HEK293 (cell line): ENCODE data around the gene DNAJC11.

Experiments used
- CTCF ChIA-PET: fragments of 350-600 bp; formaldehyde crosslinking; extraction: SDS; loops from one replicate; lab custom pipeline; 2021; ENCODE audit warnings: antibody characterized with exemption; lab: Yijun Ruan, JAX
- POLR2A ChIA-PET: fragments of 300-600 bp; formaldehyde crosslinking; extraction: SDS; loops from one replicate; lab custom pipeline; 2020; ENCODE audit warnings: antibody characterized with exemption, inconsistent platforms; lab: Yijun Ruan, JAX
- H3K27ac ChIP-seq: fragments of 200-500 bp; sonication (Bioruptor generic); 2 replicates; pipeline ENCODE4 v1.5.1; 2014; ENCODE audit warnings: low read depth, low read length, control low read depth, inconsistent platforms; ENCODE audit errors: extremely low read depth
- H3K36me3 ChIP-seq, 2 experiments: fragments of 200-500 bp in 1 of 2; sonication (Bioruptor generic) in 1 of 2; 1 replicate in 1 of 2; 2 replicates in 1 of 2; pipeline ENCODE4 v1.5.1; 2014 to 2017; ENCODE audit warnings: inconsistent platforms in 2 of 2, low read length in 2 of 2; ENCODE audit not compliant: control insufficient read depth in 2 of 2, insufficient read depth in 1 of 2
- H3K4me1 ChIP-seq: fragments of 200-500 bp; sonication (Bioruptor generic); 2 replicates; pipeline ENCODE4 v1.5.1; 2014; ENCODE audit warnings: mild to moderate bottlenecking, low read length, inconsistent platforms; ENCODE audit not compliant: control insufficient read depth, insufficient read depth
- H3K4me3 ChIP-seq: 2 replicates; pipeline ENCODE4 v1.5.1; 2011; ENCODE audit warnings: low read depth, mild to moderate bottlenecking, control low read depth, low read length, moderate library complexity
- H3K9me3 ChIP-seq: fragments of 200-500 bp; sonication (Bioruptor generic); 2 replicates; pipeline ENCODE4 v1.5.1; 2014; ENCODE audit warnings: low read depth, low read length, inconsistent platforms; ENCODE audit not compliant: control insufficient read depth, insufficient read depth
- GLIS1 ChIP-seq: fragments of 450-650 bp; formaldehyde crosslinking; IDR thresholded peaks from 2 replicates; pipeline ENCODE4 v1.5.1; 2016; ENCODE audit warnings: missing biosample characterization, missing genetic modification characterization
- HOXA7 ChIP-seq: sonication (generic); formaldehyde crosslinking; IDR thresholded peaks from 2 replicates; pipeline ENCODE4 v1.8.1; 2022; ENCODE audit warnings: missing genetic modification reagents, borderline replicate concordance
- HOXC10 ChIP-seq: sonication (generic); formaldehyde crosslinking; IDR thresholded peaks from 2 replicates; pipeline ENCODE4 v1.8.1; 2023; ENCODE audit warnings: mild to moderate bottlenecking, missing genetic modification reagents
- KLF9 ChIP-seq: fragments of 450-650 bp; formaldehyde crosslinking; IDR thresholded peaks from 2 replicates; pipeline ENCODE4 v1.5.1; 2016; ENCODE audit warnings: missing biosample characterization, missing genetic modification characterization, low read depth
- MYNN ChIP-seq: fragments of 450-650 bp; formaldehyde crosslinking; IDR thresholded peaks from 2 replicates; pipeline ENCODE4 v1.5.1; 2016; ENCODE audit warnings: missing biosample characterization, missing genetic modification characterization, borderline replicate concordance
- SALL2 ChIP-seq: fragments of 450-650 bp; formaldehyde crosslinking; IDR thresholded peaks from 2 replicates; pipeline ENCODE4 v1.5.0; 2017; ENCODE audit warnings: missing biosample characterization, mild to moderate bottlenecking, missing genetic modification characterization, borderline replicate concordance
- SCRT2 ChIP-seq: fragments of 450-650 bp; formaldehyde crosslinking; IDR thresholded peaks from 2 replicates; pipeline ENCODE4 v1.5.1; 2016; ENCODE audit warnings: missing biosample characterization, missing genetic modification characterization
- SP2 ChIP-seq: fragments of 450-650 bp; formaldehyde crosslinking; IDR thresholded peaks from 2 replicates; pipeline ENCODE4 v1.5.1; 2016; ENCODE audit warnings: missing biosample characterization, missing genetic modification characterization
- ZBTB20 ChIP-seq: fragments of 450-650 bp; formaldehyde crosslinking; IDR thresholded peaks from 2 replicates; pipeline ENCODE4 v1.5.1; 2016; ENCODE audit warnings: missing biosample characterization, missing genetic modification characterization
- ZFP3 ChIP-seq: fragments of 450-650 bp; formaldehyde crosslinking; IDR thresholded peaks from 2 replicates; pipeline ENCODE4 v1.5.1; 2016; ENCODE audit warnings: low read depth, missing biosample characterization, missing genetic modification characterization
- ZIC2 ChIP-seq: fragments of 450-650 bp; formaldehyde crosslinking; IDR thresholded peaks from 2 replicates; pipeline ENCODE4 v1.5.1; 2016; ENCODE audit warnings: missing biosample characterization, missing genetic modification characterization
- ZNF114 ChIP-seq: fragments of 450-650 bp; formaldehyde crosslinking; IDR thresholded peaks from 2 replicates; pipeline ENCODE4 v1.5.0; 2017; ENCODE audit warnings: missing biosample characterization, missing genetic modification characterization
- ZNF169 ChIP-seq: fragments of 450-650 bp; formaldehyde crosslinking; IDR thresholded peaks from 2 replicates; pipeline ENCODE4 v1.5.1; 2016; ENCODE audit warnings: missing biosample characterization, missing genetic modification characterization
- ZNF239 ChIP-seq: fragments of 450-650 bp; formaldehyde crosslinking; IDR thresholded peaks from 2 replicates; pipeline ENCODE4 v1.5.1; 2016; ENCODE audit warnings: missing biosample characterization, missing genetic modification characterization
- ZNF292 ChIP-seq: fragments of 450-650 bp; formaldehyde crosslinking; IDR thresholded peaks from 2 replicates; pipeline ENCODE4 v1.5.1; 2016; ENCODE audit warnings: low read depth, missing biosample characterization, missing genetic modification characterization, borderline replicate concordance
- ZNF341 ChIP-seq: fragments of 450-650 bp; formaldehyde crosslinking; IDR thresholded peaks from 2 replicates; pipeline ENCODE4; 2016; ENCODE audit warnings: low read depth, missing biosample characterization, missing genetic modification characterization
- ZNF473 ChIP-seq: fragments of 450-650 bp; formaldehyde crosslinking; IDR thresholded peaks from 2 replicates; pipeline ENCODE4 v1.5.1; 2017; ENCODE audit warnings: missing biosample characterization, missing genetic modification characterization
- ZNF521 ChIP-seq: fragments of 450-650 bp; formaldehyde crosslinking; IDR thresholded peaks from 2 replicates; pipeline ENCODE4 v1.5.1; 2017; ENCODE audit warnings: missing biosample characterization, mild to moderate bottlenecking, missing genetic modification characterization
- ZNF544 ChIP-seq: fragments of 450-650 bp; formaldehyde crosslinking; IDR thresholded peaks from 2 replicates; pipeline ENCODE4 v1.5.0; 2017; ENCODE audit warnings: missing biosample characterization, missing genetic modification characterization
- ZNF571 ChIP-seq: fragments of 450-650 bp; formaldehyde crosslinking; IDR thresholded peaks from 2 replicates; pipeline ENCODE4 v1.5.0; 2017; ENCODE audit warnings: missing biosample characterization, missing genetic modification characterization
- ZNF600 ChIP-seq: fragments of 450-650 bp; formaldehyde crosslinking; IDR thresholded peaks from 2 replicates; pipeline ENCODE4 v1.5.1; 2016; ENCODE audit warnings: missing biosample characterization, missing genetic modification characterization
- ZNF629 ChIP-seq: fragments of 450-650 bp; formaldehyde crosslinking; IDR thresholded peaks from 2 replicates; pipeline ENCODE4 v1.5.1; 2017; ENCODE audit warnings: missing biosample characterization, missing genetic modification characterization
- ZNF792 ChIP-seq: fragments of 450-650 bp; formaldehyde crosslinking; IDR thresholded peaks from 2 replicates; pipeline ENCODE4 v1.5.1; 2016; ENCODE audit warnings: missing biosample characterization, missing genetic modification characterization
- ZSCAN16 ChIP-seq: fragments of 450-650 bp; formaldehyde crosslinking; IDR thresholded peaks from 2 replicates; pipeline ENCODE4 v1.5.1; 2016; ENCODE audit warnings: missing biosample characterization, missing genetic modification characterization
- TF ChIP-seq, protein P1 (sequence below): fragments of 450-650 bp; formaldehyde crosslinking; IDR thresholded peaks from 2 replicates; pipeline ENCODE4 v1.5.1; 2016; ENCODE audit warnings: missing biosample characterization, missing genetic modification characterization
- TF ChIP-seq, protein P2 (sequence below): fragments of 450-650 bp; IDR thresholded peaks from 2 replicates; pipeline ENCODE4 v1.5.1; 2018; ENCODE audit warnings: missing biosample characterization, mild to moderate bottlenecking, missing genetic modification characterization
- TF ChIP-seq, protein P3 (sequence below): fragments of 450-650 bp; formaldehyde crosslinking; IDR thresholded peaks from 2 replicates; pipeline ENCODE4 v1.5.1; 2017; ENCODE audit warnings: missing biosample characterization, missing genetic modification characterization
- TF ChIP-seq, protein P4 (sequence below): fragments of 450-650 bp; IDR thresholded peaks from 2 replicates; pipeline ENCODE4 v1.5.1; 2018; ENCODE audit warnings: missing biosample characterization, missing genetic modification characterization
- TF ChIP-seq, protein P5 (sequence below): fragments of 450-650 bp; formaldehyde crosslinking; IDR thresholded peaks from 2 replicates; pipeline ENCODE4 v1.5.1; 2016; ENCODE audit warnings: missing biosample characterization, missing genetic modification characterization

DNAJC11 gene

DNA sequence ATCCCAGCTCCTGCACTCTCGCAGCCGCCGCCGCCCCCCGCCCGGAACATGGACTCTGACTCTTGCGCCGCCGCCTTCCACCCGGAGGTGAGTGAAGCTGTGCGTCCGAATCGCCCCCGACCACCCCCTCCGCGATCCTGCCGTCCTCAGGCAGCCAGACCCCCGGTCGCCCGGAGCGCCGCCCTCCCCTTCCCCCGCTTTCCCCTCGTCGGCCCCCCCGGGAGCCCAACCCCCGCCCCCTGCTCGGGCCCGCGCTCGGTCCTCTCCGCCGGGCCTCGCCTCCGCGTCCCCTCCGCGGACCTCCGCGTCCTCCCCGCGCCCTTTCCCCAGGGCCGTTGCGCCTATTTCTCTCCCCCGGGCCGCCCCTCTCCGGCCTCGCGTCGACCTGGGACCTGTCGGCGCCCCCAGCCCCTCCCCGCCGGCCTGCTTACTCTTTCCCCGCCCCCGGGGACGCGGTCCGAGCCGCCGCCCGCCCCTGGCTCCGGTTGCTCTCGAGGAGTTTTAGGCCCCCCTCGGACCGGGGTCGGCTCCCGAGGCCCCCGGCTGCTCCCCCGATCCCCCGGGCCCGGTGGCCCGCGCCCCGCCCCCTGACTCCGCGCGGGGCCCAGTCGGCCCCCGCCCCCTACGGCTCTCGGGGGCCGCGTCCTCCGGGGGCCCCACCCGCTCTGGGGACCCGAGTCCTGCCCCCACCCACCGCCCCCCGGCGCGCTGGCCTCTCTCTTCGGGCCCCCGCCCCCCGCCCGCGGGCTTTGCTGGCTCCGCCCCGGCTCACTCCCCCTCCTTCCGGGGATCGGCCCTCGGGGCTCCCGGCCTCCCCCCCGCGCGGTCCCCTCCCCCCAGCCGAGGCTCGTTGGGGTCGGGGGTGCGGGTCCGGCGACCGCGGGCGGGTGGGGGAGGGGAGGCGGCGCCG is 87.3 kb downstream of the DNAJC11 start (continued):
- no peak for TF ChIP-seq ZSCAN16
- TF ChIP-seq ZBTB20: peak; percentile 33
- peak; percentile 42 for TF ChIP-seq SP2 (tag by site-specific recombination)
- TF ChIP-seq ZNF600 (tag by site-specific recombination): 0 out of 2 replicates have a peak, but pooled peaks have one; percentile 3
- TF ChIP-seq, protein P1, sequence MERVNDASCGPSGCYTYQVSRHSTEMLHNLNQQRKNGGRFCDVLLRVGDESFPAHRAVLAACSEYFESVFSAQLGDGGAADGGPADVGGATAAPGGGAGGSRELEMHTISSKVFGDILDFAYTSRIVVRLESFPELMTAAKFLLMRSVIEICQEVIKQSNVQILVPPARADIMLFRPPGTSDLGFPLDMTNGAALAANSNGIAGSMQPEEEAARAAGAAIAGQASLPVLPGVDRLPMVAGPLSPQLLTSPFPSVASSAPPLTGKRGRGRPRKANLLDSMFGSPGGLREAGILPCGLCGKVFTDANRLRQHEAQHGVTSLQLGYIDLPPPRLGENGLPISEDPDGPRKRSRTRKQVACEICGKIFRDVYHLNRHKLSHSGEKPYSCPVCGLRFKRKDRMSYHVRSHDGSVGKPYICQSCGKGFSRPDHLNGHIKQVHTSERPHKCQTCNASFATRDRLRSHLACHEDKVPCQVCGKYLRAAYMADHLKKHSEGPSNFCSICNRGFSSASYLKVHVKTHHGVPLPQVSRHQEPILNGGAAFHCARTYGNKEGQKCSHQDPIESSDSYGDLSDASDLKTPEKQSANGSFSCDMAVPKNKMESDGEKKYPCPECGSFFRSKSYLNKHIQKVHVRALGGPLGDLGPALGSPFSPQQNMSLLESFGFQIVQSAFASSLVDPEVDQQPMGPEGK: peak; percentile 17; the same call in 1 of the 2 replicates

DNA sequence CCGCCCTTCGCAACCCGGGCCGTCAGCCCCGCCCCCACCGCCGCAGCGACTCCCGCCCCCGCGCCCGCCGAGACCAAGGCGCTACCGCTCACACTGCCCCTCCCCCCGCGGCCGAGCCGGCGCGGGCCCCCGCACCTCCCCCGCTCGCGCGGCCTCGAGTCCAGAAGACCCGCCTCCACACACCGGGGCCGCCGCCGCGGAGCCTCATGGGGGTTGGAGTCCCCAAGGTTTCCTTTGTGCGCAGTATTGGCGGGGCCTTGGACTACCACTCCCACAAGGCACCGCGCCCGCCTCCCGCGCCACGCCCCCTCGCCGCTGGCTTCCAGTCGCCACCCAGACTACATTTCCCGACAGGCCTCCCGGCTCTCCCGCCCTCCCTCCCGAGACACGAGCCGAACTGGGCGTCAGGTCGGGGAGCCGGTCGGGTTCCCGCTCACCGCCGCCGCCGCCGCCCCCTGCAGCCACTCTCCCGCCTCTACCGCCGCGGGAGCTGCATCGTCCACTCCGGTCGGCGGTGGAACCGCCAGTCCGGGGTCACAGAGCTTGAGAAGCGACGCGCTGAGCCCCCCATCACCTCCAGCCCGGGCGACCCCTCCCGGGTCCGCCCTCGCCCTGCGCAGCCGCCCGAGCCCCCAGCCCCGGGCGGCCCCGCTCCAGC is 88.1 kb downstream of the DNAJC11 start, which contains the start of gene PHF13:
Gene PHF13 (plus strand): TSS at position 371 of the 658 bp plus-strand sequence. CDS start 336 bp downstream, outside the sequence.
- ChIA-PET POLR2A (interaction anchor here (1.1 to 1.2 kb wide), 4 partner anchors 10 to 33 kb away, joined by 5 to 10 read pairs (median 6); partner anchors contain the start of genes THAP3 and ZBTB48), CTCF (interaction anchor here (0.6 kb wide), 1 partner anchor 119 kb away, joined by 3 read pairs; no protein-coding TSS in a partner anchor)
- Histone ChIP-seq H3K4me1 (peaks cover 3% of the 10 kb centered on the region; the same call in 1 of the 2 replicates), H3K9me3 (no peaks in the 10 kb centered on the region), H3K27ac (peak within 1 kb of the TSS; percentile 91), H3K36me3 (peaks cover 11 to 22% of the 10 kb centered on the region in 2 experiments; a peak in 2 of 3 replicates), H3K4me3 (peak within 1 kb of the TSS; percentile 88)
- TF ChIP-seq KLF9 (tag by site-specific recombination): peak; percentile 99
- TF ChIP-seq ZNF114: no peak
- TF ChIP-seq SCRT2 (tag by site-specific recombination): no peak
- no peak for TF ChIP-seq ZNF473 (tag by site-specific recombination)
- peak; percentile 87 for TF ChIP-seq ZNF341 (tag by site-specific recombination)
- no peak for TF ChIP-seq SALL2 (tag by site-specific recombination)
- TF ChIP-seq, protein P2, sequence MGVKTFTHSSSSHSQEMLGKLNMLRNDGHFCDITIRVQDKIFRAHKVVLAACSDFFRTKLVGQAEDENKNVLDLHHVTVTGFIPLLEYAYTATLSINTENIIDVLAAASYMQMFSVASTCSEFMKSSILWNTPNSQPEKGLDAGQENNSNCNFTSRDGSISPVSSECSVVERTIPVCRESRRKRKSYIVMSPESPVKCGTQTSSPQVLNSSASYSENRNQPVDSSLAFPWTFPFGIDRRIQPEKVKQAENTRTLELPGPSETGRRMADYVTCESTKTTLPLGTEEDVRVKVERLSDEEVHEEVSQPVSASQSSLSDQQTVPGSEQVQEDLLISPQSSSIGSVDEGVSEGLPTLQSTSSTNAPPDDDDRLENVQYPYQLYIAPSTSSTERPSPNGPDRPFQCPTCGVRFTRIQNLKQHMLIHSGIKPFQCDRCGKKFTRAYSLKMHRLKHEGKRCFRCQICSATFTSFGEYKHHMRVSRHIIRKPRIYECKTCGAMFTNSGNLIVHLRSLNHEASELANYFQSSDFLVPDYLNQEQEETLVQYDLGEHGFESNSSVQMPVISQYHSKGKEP (tag by site-specific recombination): no peak
- TF ChIP-seq ZNF292 (tag by site-specific recombination): no peak
- TF ChIP-seq ZNF521 (tag by site-specific recombination): no peak
- TF ChIP-seq ZNF169 (tag by site-specific recombination): no peak
- no peak for TF ChIP-seq HOXA7 (CRISPR knock-in tag)
- no peak for TF ChIP-seq ZNF544 (tag by site-specific recombination)
- TF ChIP-seq ZIC2 (tag by site-specific recombination): peak; percentile 55
- no peak for TF ChIP-seq ZNF239 (tag by site-specific recombination)
- no peak for TF ChIP-seq ZNF792 (tag by site-specific recombination)
- no peak for TF ChIP-seq ZFP3 (tag by site-specific recombination)
- TF ChIP-seq, protein P3, sequence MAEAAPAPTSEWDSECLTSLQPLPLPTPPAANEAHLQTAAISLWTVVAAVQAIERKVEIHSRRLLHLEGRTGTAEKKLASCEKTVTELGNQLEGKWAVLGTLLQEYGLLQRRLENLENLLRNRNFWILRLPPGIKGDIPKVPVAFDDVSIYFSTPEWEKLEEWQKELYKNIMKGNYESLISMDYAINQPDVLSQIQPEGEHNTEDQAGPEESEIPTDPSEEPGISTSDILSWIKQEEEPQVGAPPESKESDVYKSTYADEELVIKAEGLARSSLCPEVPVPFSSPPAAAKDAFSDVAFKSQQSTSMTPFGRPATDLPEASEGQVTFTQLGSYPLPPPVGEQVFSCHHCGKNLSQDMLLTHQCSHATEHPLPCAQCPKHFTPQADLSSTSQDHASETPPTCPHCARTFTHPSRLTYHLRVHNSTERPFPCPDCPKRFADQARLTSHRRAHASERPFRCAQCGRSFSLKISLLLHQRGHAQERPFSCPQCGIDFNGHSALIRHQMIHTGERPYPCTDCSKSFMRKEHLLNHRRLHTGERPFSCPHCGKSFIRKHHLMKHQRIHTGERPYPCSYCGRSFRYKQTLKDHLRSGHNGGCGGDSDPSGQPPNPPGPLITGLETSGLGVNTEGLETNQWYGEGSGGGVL (tag by site-specific recombination): peak; percentile 80
- TF ChIP-seq HOXC10 (CRISPR knock-in tag): no peak
- TF ChIP-seq ZNF629 (tag by site-specific recombination): 0 out of 2 replicates have a peak, but pooled peaks have one; percentile 42
- peak; percentile 73 for TF ChIP-seq GLIS1 (tag by site-specific recombination)
- TF ChIP-seq, protein P4, sequence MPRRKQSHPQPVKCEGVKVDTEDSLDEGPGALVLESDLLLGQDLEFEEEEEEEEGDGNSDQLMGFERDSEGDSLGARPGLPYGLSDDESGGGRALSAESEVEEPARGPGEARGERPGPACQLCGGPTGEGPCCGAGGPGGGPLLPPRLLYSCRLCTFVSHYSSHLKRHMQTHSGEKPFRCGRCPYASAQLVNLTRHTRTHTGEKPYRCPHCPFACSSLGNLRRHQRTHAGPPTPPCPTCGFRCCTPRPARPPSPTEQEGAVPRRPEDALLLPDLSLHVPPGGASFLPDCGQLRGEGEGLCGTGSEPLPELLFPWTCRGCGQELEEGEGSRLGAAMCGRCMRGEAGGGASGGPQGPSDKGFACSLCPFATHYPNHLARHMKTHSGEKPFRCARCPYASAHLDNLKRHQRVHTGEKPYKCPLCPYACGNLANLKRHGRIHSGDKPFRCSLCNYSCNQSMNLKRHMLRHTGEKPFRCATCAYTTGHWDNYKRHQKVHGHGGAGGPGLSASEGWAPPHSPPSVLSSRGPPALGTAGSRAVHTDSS: no peak
- TF ChIP-seq, protein P5, sequence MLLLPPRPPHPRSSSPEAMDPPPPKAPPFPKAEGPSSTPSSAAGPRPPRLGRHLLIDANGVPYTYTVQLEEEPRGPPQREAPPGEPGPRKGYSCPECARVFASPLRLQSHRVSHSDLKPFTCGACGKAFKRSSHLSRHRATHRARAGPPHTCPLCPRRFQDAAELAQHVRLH (tag by site-specific recombination): 0 out of 2 replicates have a peak, but pooled peaks have one; percentile 48
- TF ChIP-seq MYNN: no peak
- no peak for TF ChIP-seq ZNF571 (tag by site-specific recombination)
